22Rv1 (cell line): ENCODE results near the gene ZBTB8OS.

Source experiments
- CTCF ChIP-seq: fragments of 450-650 bp; IDR thresholded peaks from 2 replicates; pipeline ENCODE4 v1.5.1; 2017; ENCODE audit warnings: mild to moderate bottlenecking
- ZFX ChIP-seq: fragments of 450-650 bp; IDR thresholded peaks from 2 replicates; pipeline ENCODE4 v1.6.1; 2017; ENCODE audit warnings: antibody characterized with exemption, borderline replicate concordance

GRCh38 chr1:32626176-32626575 is 24.2 kb downstream of the ZBTB8OS start:
- TF ChIP-seq CTCF (no peak), ZFX (no peak)
